HepG2 (cell line): ENCODE measurements around the gene SCAMP3. TPM values are rescaled to one million over a fixed set of nuclear protein-coding genes. Genes with fewer than 3 reads are reported as not detected.

Source experiments
- AHDC1 ChIP-seq: sonication (generic); formaldehyde crosslinking; IDR thresholded peaks from 2 replicates; pipeline ENCODE4 v1.5.1; 2020; ENCODE audit warnings: mild to moderate bottlenecking, missing genetic modification reagents, borderline replicate concordance
- BHLHE40 ChIP-seq: IDR thresholded peaks from 2 replicates; pipeline ENCODE4 v1.6.1; 2011; ENCODE audit warnings: low read length, improper control_type of control experiment
- HOMEZ ChIP-seq: IDR thresholded peaks from 2 replicates; pipeline ENCODE4 v1.6.1; 2016; ENCODE audit warnings: low read depth
- HOXA3 ChIP-seq: sonication (generic); formaldehyde crosslinking; IDR thresholded peaks from 2 replicates; pipeline ENCODE4 v1.5.0; 2020; ENCODE audit warnings: missing genetic modification reagents
- KAT7 ChIP-seq: IDR thresholded peaks from 2 replicates; pipeline ENCODE4 v1.6.1; 2018; ENCODE audit warnings: borderline replicate concordance, missing compliant biosample characterization
- KMT2B ChIP-seq: IDR thresholded peaks from 2 replicates; pipeline ENCODE4 v1.6.1; 2016; ENCODE audit warnings: missing genetic modification reagents, missing compliant biosample characterization
- MED1 ChIP-seq: sonication (generic); formaldehyde crosslinking; IDR thresholded peaks from 2 replicates; pipeline ENCODE4 v1.4.0; 2020; ENCODE audit warnings: missing genetic modification reagents
- SAP130 ChIP-seq: IDR thresholded peaks from 2 replicates; pipeline ENCODE4 v1.6.1; 2016; ENCODE audit warnings: low read depth
- TAF1 ChIP-seq: sonication (generic); formaldehyde crosslinking; IDR thresholded peaks from 2 replicates; pipeline ENCODE4 v1.4.0; 2020; ENCODE audit warnings: missing genetic modification reagents
- TBP ChIP-seq: sonication (generic); formaldehyde crosslinking; IDR thresholded peaks from 2 replicates; pipeline ENCODE4 v1.5.0; 2020; ENCODE audit warnings: missing genetic modification reagents
- TEAD3 ChIP-seq: optimal IDR thresholded peaks from 2 replicates; pipeline ENCODE3; 2016; ENCODE audit warnings: borderline replicate concordance
- TFDP1 ChIP-seq: IDR thresholded peaks from 2 replicates; pipeline ENCODE4 v1.6.1; 2016; ENCODE audit warnings: missing compliant biosample characterization, missing genetic modification reagents, borderline replicate concordance
- THAP11 ChIP-seq: IDR thresholded peaks from 2 replicates; pipeline ENCODE4 v1.6.1; 2016; ENCODE audit warnings: missing biosample characterization, missing genetic modification reagents
- ZBTB14 ChIP-seq: sonication (generic); formaldehyde crosslinking; IDR thresholded peaks from 2 replicates; pipeline ENCODE4 v1.4.0; 2020; ENCODE audit warnings: missing genetic modification reagents
- ZFP90 ChIP-seq: sonication (generic); formaldehyde crosslinking; IDR thresholded peaks from 2 replicates; pipeline ENCODE4 v1.8.0; 2022; ENCODE audit warnings: missing genetic modification reagents, mild to moderate bottlenecking, inconsistent platforms, borderline replicate concordance
- ZNF17 ChIP-seq: sonication (generic); formaldehyde crosslinking; IDR thresholded peaks from 2 replicates; pipeline ENCODE4 v1.5.0; 2020; ENCODE audit warnings: mild to moderate bottlenecking, missing genetic modification reagents
- ZNF724P ChIP-seq: sonication (generic); formaldehyde crosslinking; IDR thresholded peaks from 2 replicates; pipeline ENCODE4 v1.8.0; 2022; ENCODE audit warnings: missing genetic modification reagents, borderline replicate concordance
- ZNF781 ChIP-seq: sonication (generic); formaldehyde crosslinking; IDR thresholded peaks from 2 replicates; pipeline ENCODE4 v1.5.1; 2020; ENCODE audit warnings: borderline replicate concordance, mild to moderate bottlenecking, missing genetic modification reagents; ENCODE audit errors: not compliant biosample characterization
- ZNF841 ChIP-seq: sonication (generic); formaldehyde crosslinking; IDR thresholded peaks from 2 replicates; pipeline ENCODE4 v1.8.1; 2023; ENCODE audit warnings: missing genetic modification reagents, borderline replicate concordance
- ZNF850 ChIP-seq: sonication (generic); formaldehyde crosslinking; conservative IDR thresholded peaks from 2 replicates; pipeline ENCODE4 v1.9.0; 2021; ENCODE audit warnings: mild to moderate bottlenecking, missing genetic modification reagents
- ZNF891 ChIP-seq: sonication (generic); formaldehyde crosslinking; IDR thresholded peaks from 2 replicates; pipeline ENCODE4 v1.5.0; 2020; ENCODE audit warnings: mild to moderate bottlenecking, missing genetic modification reagents
- polyA plus RNA-seq, 8 experiments: library from polyadenylated mRNA; depleted of rRNA in 3 of 8; stranded (reverse) in 7 of 8; unstranded in 1 of 8; fragments of >200 nt; fragmentation: Illumina TruSeq in 4 of 8; extraction: Trizol in 4 of 8; gene quantifications; 2 replicates each; pipeline versions ENCODE4 v1.2.1 to v1.2.3, GENCODE V29; 2011 to 2016; ENCODE audit warnings: low read depth in 4 of 8, missing spikeins in 1 of 8, mixed read lengths in 1 of 8; ENCODE audit not compliant: insufficient read depth in 1 of 8
- total RNA-seq, 5 experiments: library from RNA; depleted of rRNA; stranded (reverse); fragments of >200 nt; fragmentation: Illumina TruSeq; extraction: Trizol; gene quantifications; 2 replicates each; pipeline ENCODE4 v1.2.3, GENCODE V29; 2016; ENCODE audit warnings: low read depth in 1 of 5

SCAMP3 gene
- total and polyA plus RNA-seq, 2 of the 13 experiments (the other 11 are each of a cell fraction or from before 2014, with no cell fraction given) = 46.8 to 83.3 TPM

- TF ChIP-seq ZBTB14 (CRISPR knock-in tag) (no peak), TAF1 (CRISPR knock-in tag) (peak; percentile 84), ZFP90 (CRISPR knock-in tag) (no peak), MED1 (CRISPR knock-in tag) (peak; percentile 36; the same call in 1 of the 2 replicates), ZNF724P (CRISPR knock-in tag) (peak; percentile 94), ZNF891 (CRISPR knock-in tag) (peak; percentile 96), ZNF850 (CRISPR knock-in tag) (peak; percentile 64; the same call in 1 of the 2 replicates), HOMEZ (CRISPR knock-in tag) (peak; percentile 59; the same call in 1 of the 2 replicates), SAP130 (CRISPR knock-in tag) (peak; percentile 95), HOXA3 (CRISPR knock-in tag) (peak; percentile 76), ZNF841 (CRISPR knock-in tag) (no peak), TEAD3 (CRISPR knock-in tag) (peak; percentile 88), ZNF781 (CRISPR knock-in tag) (peak; percentile 76), AHDC1 (CRISPR knock-in tag) (0 out of 2 replicates have a peak, but pooled peaks have one; percentile 31), TFDP1 (CRISPR knock-in tag) (peak; percentile 57; the same call in 1 of the 2 replicates), THAP11 (CRISPR knock-in tag) (peak; percentile 99), KAT7 (CRISPR knock-in tag) (peak; percentile 84; the same call in 1 of the 2 replicates), TBP (CRISPR knock-in tag) (peak; percentile 36; the same call in 1 of the 2 replicates), ZNF17 (CRISPR knock-in tag) (no peak), BHLHE40 (peak; percentile 55; the same call in 1 of the 2 replicates), KMT2B (peak; percentile 62)
These were observed at the start of gene SCAMP3 (continued) for GRCh38 chr1:155261852-155262673.
